Stimulated activated CD8-positive, alpha-beta memory T cell treated with anti-CD3 and anti-CD28 coated beads, Interleukin-7, amount 100 ng/mL, for 1 hour (primary cell): ENCODE measurements around the gene SKA1.
"Not testable (repeated sequence)": the region's sequence is repeated elsewhere in the genome, so short reads cannot be mapped to it uniquely, and the experiment has no call there.

Experiments used
- DNase-seq, 2 donors: peaks; one replicate each; pipeline ENCODE4 v3.0.0-alpha.2; 2020; ENCODE audit warnings: low read depth in 2 of 2

Gene SKA1

GRCh38 chr18:50429207-50429948 is 54.5 kb downstream of the SKA1 start:
- DNase-seq = no peak

DNA sequence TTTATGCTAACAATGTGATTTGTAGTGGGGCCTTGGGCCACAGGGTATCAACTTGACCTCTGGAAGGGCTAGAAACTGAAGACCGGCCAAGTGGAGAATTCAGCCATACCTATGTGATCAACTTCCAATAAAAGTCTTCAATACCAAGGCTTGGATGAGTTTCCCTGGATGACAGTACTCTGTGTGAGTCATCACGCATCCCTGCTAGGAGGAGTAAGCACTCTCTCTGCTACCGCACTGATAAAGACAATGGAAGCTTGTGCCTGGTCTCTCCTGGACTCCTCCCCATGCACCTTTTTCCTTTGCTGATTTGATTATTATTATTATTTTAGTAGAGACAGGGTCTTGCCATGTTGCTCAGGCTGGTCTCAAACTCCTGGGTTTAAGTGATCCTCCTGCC is 58.1 kb downstream of the SKA1 start:
- no peak for DNase-seq

- not testable (repeated sequence) for DNase-seq
Measured at GRCh38 chr18:50436742-50437141, 61.9 kb downstream of the SKA1 start.

DNA sequence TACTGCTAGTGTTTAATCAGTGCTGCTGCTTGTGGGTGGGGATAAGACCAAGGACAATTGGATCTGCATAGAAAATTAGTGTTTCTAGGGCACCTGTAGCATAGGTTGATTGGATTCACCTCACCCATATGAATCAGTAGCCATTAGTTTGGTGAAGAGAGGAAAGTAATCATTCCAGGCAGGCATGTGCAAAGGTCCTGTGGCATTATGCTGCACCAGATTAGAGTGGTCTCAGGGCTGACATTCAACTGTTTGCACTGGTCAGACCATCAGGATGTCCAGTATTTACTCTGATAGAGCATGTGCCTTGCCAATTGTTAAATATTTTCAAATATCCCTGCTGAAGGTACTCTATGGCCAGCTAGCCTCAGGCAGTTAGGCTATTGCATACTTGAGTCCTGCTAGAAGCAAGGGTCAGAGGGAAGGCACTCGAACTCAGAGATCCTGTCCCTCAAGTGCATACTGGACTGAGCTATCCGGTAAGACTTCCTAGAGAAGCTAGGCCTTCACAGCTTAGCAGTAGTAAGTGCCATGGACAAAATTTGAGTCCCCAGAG is 64.7 kb downstream of the SKA1 start:
- DNase-seq = no peak

GRCh38 chr18:50441016-50441415 is 66.2 kb downstream of the SKA1 start:
- no peak for DNase-seq

GRCh38 chr18:50441501-50441900 is 66.7 kb downstream of the SKA1 start:
- DNase-seq = no peak
